GM12891 (cell line): ENCODE results near the gene CDK18.
A peak's percentile ranks its signal among the peaks of the same experiment; 100 is the strongest.

Source experiments
- DNase-seq: peaks from one replicate; pipeline ENCODE4 v3.0.0; 2011; ENCODE audit warnings: low spot score; ENCODE audit not compliant: insufficient read length
- FAIRE-seq: peaks from 2 replicates; lab custom pipeline; 2011; peaks lifted over from hg19 to GRCh38; lab: Jason Lieb, UNC
- PAX5 ChIP-seq: IDR thresholded peaks from 2 replicates; pipeline ENCODE4 v1.6.1; 2011; ENCODE audit warnings: low read length, moderate library complexity, mild to moderate bottlenecking; ENCODE audit not compliant: insufficient read depth, severe bottlenecking
- POLR2A ChIP-seq: IDR thresholded peaks from 2 replicates; pipeline ENCODE4 v1.6.1; 2011; ENCODE audit warnings: low read depth, low read length, control low read depth
- POLR2AphosphoS5 ChIP-seq: IDR thresholded peaks from 2 replicates; pipeline ENCODE4 v1.6.1; 2011; ENCODE audit warnings: low read depth, low read length, control low read depth
- POU2F2 ChIP-seq: IDR thresholded peaks from 2 replicates; pipeline ENCODE4 v1.6.1; 2011; ENCODE audit warnings: low read depth, mild to moderate bottlenecking, control low read depth, low read length, moderate library complexity
- SPI1 ChIP-seq: IDR thresholded peaks from 2 replicates; pipeline ENCODE4 v1.6.1; 2011; ENCODE audit warnings: low read depth, low read length, control low read depth
- TAF1 ChIP-seq: IDR thresholded peaks from 2 replicates; pipeline ENCODE4 v1.6.1; 2011; ENCODE audit warnings: low read depth, low read length, control low read depth

The CDK18 gene

GRCh38 chr1:205535866-205536758 is 31.6 kb downstream of the CDK18 start:
- no peak for FAIRE-seq
- no peak for DNase-seq
- TF ChIP-seq POLR2A (no peak), SPI1 (no peak), POLR2AphosphoS5 (no peak), TAF1 (no peak), PAX5 (no peak), POU2F2 (no peak)

- TF ChIP-seq POLR2AphosphoS5 (no peak), SPI1 (0 out of 2 replicates have a peak, but pooled peaks have one; percentile 1), POLR2A (no peak)
- DNase-seq (no peak), FAIRE-seq (no peak)
These were observed 32.4 kb downstream of the CDK18 start for GRCh38 chr1:205536759-205537361.

- no peak for TF ChIP-seq POU2F2
- TF ChIP-seq TAF1, result no peak
- no peak for TF ChIP-seq PAX5
- TF ChIP-seq POLR2A, result no peak
- TF ChIP-seq SPI1, result no peak
- no peak for FAIRE-seq
- DNase-seq, result no peak
These were observed 33.0 kb downstream of the CDK18 start for GRCh38 chr1:205537386-205538018.

- DNase-seq, result no peak
- no peak for FAIRE-seq
- TF ChIP-seq SPI1 (no peak), PAX5 (no peak), POLR2A (no peak), POLR2AphosphoS5 (no peak), POU2F2 (no peak), TAF1 (no peak)
These were observed 33.9 kb downstream of the CDK18 start for GRCh38 chr1:205538235-205538840.

GRCh38 chr1:205541161-205541886 is 36.9 kb downstream of the CDK18 start:
- DNase-seq, result no peak
- FAIRE-seq, result no peak

GRCh38 chr1:205542367-205542766 is 37.9 kb downstream of the CDK18 start:
- TF ChIP-seq PAX5, result no peak
- TF ChIP-seq POLR2A, result no peak
- TF ChIP-seq SPI1, result no peak
- TF ChIP-seq POLR2AphosphoS5, result no peak
- TF ChIP-seq POU2F2, result no peak
- no peak for TF ChIP-seq TAF1

More at GRCh38 chr1:205541161-205541886, 36.9 kb downstream of the CDK18 start:
- TF ChIP-seq POLR2A, result no peak
- no peak for TF ChIP-seq TAF1
- no peak for TF ChIP-seq POLR2AphosphoS5
- TF ChIP-seq POU2F2, result no peak
- TF ChIP-seq SPI1, result no peak
- TF ChIP-seq PAX5, result no peak

GRCh38 chr1:205543351-205544301 is 39.2 kb downstream of the CDK18 start:
- FAIRE-seq (no peak), DNase-seq (no peak)
- TF ChIP-seq PAX5 (no peak), SPI1 (no peak), POLR2A (no peak), POU2F2 (no peak), POLR2AphosphoS5 (no peak), TAF1 (no peak)

More at GRCh38 chr1:205542367-205542766, 37.9 kb downstream of the CDK18 start:
- FAIRE-seq, result no peak
- no peak for DNase-seq
